ENCODE data around the gene MAST4. TPM values are rescaled to one million over a fixed set of nuclear protein-coding genes. Genes with fewer than 3 reads are reported as not detected.

The MAST4 gene
- total RNA-seq, 1 donor from 2014 or later = 11.3 TPM

DNA sequence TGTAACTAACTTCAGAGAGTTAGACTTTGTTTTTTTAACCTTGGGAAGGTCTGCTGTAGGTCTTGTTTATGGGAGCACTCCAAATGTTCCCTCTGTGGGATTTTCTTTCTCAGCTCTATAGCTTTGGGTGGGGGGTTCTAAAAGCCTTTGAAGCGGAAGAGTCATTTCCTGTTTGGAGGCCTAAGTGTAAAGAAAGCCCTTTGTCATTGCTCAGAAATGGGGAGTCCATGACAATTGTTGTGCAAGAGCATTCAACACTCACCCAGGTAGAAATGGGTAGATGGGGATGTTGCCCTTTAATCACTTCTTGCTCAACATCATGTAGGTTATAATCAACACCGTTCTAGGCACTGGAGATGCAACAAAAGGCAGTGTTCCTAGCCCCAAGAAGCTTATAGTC lies 30.3 kb upstream of the MAST4 start:
- DNase-seq (ENCODE audit: low spot score) = no peak
- Mint-ChIP-seq H3K9me3 (ENCODE audit: low read depth) (peaks cover 6% of the 10 kb centered on the region), H3K27ac (ENCODE audit: unreplicated experiment) (no peak overlapping the region), H3K4me3 (ENCODE audit: unreplicated experiment) (no peak overlapping the region), H3K36me3 (ENCODE audit: low read depth) (no peaks in the 10 kb centered on the region), H3K4me1 (ENCODE audit: low read depth) (no peaks in the 10 kb centered on the region), H3K27me3 (ENCODE audit: low read depth) (peaks cover 9% of the 10 kb centered on the region)
- TF ChIP-seq, protein P1, sequence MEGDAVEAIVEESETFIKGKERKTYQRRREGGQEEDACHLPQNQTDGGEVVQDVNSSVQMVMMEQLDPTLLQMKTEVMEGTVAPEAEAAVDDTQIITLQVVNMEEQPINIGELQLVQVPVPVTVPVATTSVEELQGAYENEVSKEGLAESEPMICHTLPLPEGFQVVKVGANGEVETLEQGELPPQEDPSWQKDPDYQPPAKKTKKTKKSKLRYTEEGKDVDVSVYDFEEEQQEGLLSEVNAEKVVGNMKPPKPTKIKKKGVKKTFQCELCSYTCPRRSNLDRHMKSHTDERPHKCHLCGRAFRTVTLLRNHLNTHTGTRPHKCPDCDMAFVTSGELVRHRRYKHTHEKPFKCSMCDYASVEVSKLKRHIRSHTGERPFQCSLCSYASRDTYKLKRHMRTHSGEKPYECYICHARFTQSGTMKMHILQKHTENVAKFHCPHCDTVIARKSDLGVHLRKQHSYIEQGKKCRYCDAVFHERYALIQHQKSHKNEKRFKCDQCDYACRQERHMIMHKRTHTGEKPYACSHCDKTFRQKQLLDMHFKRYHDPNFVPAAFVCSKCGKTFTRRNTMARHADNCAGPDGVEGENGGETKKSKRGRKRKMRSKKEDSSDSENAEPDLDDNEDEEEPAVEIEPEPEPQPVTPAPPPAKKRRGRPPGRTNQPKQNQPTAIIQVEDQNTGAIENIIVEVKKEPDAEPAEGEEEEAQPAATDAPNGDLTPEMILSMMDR (IDR thresholded peaks at IDR 0.05) = no peak

DNA sequence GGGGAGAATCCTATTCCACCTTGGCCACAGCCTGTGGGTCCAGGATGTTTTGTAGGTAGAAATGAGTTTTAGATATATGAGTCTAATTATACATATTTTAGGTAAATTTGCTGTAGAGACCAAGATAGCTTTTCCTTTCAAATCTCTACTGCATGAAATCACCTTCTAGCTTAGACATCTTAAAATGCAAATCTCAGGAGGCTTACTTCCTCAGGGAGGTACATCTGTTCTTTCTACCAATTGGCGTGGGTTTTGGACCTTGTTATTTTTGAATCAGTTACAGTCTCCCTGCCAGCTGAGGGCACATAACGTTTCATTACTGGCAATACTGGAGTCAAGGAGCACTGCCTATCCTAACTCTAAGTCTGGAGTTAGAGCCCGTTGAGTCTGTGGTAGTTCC lies 28.7 kb upstream of the MAST4 start:
- Mint-ChIP-seq H3K36me3 (ENCODE audit: low read depth) (no peaks in the 10 kb centered on the region), H3K9me3 (ENCODE audit: low read depth) (peaks cover 3% of the 10 kb centered on the region), H3K27ac (ENCODE audit: unreplicated experiment) (no peak overlapping the region), H3K4me3 (ENCODE audit: unreplicated experiment) (no peak overlapping the region), H3K4me1 (ENCODE audit: low read depth) (no peaks in the 10 kb centered on the region), H3K27me3 (ENCODE audit: low read depth) (peaks cover 16% of the 10 kb centered on the region)
- TF ChIP-seq, protein P1 (IDR thresholded peaks at IDR 0.05) = no peak
- no peak for DNase-seq (ENCODE audit: low spot score)

DNA sequence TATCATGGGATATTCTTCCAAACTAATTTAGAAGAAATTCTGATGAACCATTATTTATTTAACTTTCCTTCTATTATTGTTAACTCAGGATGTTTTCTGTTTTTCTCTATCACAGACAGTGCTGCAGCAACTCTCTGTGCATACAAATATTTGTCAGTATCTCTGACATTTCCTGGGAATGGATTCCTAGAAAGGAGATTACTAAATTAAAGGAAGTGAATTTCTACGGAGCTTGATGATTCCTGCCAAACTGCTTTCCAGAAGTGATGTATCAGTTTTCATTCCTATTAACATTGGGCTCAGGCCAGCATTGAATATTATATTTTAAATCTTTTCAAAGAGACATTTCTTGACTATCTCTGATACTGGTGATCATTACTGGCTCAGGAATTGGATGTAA lies 26.0 kb upstream of the MAST4 start:
- H3K27me3 Mint-ChIP-seq (ENCODE audit: low read depth) = peaks cover 31% of the 10 kb centered on the region
- H3K27ac Mint-ChIP-seq (ENCODE audit: unreplicated experiment) = no peak overlapping the region
- TF ChIP-seq, protein P1 (IDR thresholded peaks at IDR 0.05) = no peak
- peaks cover 3% of the 10 kb centered on the region for H3K9me3 Mint-ChIP-seq (ENCODE audit: low read depth)
- no peaks in the 10 kb centered on the region for H3K36me3 Mint-ChIP-seq (ENCODE audit: low read depth)
- no peak for DNase-seq (ENCODE audit: low spot score)
- no peaks in the 10 kb centered on the region for H3K4me1 Mint-ChIP-seq (ENCODE audit: low read depth)
- H3K4me3 Mint-ChIP-seq (ENCODE audit: unreplicated experiment) = no peak overlapping the region

- no peak for DNase-seq (ENCODE audit: low spot score)
- Mint-ChIP-seq H3K36me3 (ENCODE audit: low read depth) (no peaks in the 10 kb centered on the region), H3K9me3 (ENCODE audit: low read depth) (peaks cover 2% of the 10 kb centered on the region), H3K4me3 (ENCODE audit: unreplicated experiment) (no peak overlapping the region), H3K4me1 (ENCODE audit: low read depth) (no peaks in the 10 kb centered on the region), H3K27me3 (ENCODE audit: low read depth) (peaks cover 37% of the 10 kb centered on the region), H3K27ac (ENCODE audit: unreplicated experiment) (no peak overlapping the region)
- TF ChIP-seq, protein P1 (IDR thresholded peaks at IDR 0.05) = no peak
Measured at GRCh38 chr5:66573733-66574132, 22.5 kb upstream of the MAST4 start.

GRCh38 chr5:66582499-66583165 lies 13.6 kb upstream of the MAST4 start:
- TF ChIP-seq, protein P1 (IDR thresholded peaks at IDR 0.05) = no peak
- H3K27ac Mint-ChIP-seq (ENCODE audit: unreplicated experiment) = no peak overlapping the region
- no peaks in the 10 kb centered on the region for H3K9me3 Mint-ChIP-seq (ENCODE audit: low read depth)
- H3K4me3 Mint-ChIP-seq (ENCODE audit: unreplicated experiment) = no peak overlapping the region
- no peaks in the 10 kb centered on the region for H3K36me3 Mint-ChIP-seq (ENCODE audit: low read depth)
- peaks cover 37% of the 10 kb centered on the region for H3K27me3 Mint-ChIP-seq (ENCODE audit: low read depth)
- DNase-seq (ENCODE audit: low spot score) = no peak
- no peaks in the 10 kb centered on the region for H3K4me1 Mint-ChIP-seq (ENCODE audit: low read depth)
